Measurements from ENCODE around the gene ABHD2.

The ABHD2 gene

DNA sequence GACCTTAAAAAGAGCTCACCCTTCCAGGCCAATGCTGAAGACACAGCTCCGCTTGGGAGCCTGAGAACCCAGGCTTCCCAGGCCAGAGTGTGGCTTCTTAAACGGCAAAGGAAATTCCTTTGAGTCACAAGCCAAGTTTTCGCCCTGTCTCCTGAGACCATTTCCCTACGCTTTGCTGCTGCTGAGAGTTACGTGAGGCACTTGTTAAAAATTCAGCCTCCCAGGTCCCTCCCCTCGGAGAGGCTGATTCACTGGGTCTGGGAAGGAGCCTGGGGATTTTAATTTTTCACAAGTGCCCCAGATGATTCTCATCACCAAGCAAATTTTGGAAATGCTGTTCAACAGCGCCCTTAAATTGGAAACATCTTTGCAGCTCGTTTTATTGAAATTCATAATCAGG is 107.6 kb downstream of the ABHD2 start:
- DNase-seq, result no peak

DNA sequence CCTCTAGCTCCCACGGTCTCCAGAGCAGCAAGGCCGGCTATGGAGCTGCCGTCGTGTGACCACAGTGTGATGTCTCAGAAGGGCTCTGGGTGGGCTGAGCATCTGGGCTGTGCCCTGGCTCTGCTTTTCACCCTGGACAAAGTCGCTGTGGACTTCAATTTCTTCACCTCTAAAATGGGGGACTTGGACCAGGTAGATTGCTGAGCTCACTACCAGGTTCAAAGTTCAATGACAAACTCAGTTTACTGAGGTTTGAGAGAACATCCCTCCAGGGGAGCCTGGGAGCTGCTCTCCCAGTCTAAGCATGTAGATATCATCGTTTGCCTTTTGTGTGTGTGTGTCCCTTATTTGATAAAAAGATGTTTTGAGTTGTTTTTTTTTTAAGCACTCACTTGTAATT is 108.0 kb downstream of the ABHD2 start:
- no peak for DNase-seq

DNA sequence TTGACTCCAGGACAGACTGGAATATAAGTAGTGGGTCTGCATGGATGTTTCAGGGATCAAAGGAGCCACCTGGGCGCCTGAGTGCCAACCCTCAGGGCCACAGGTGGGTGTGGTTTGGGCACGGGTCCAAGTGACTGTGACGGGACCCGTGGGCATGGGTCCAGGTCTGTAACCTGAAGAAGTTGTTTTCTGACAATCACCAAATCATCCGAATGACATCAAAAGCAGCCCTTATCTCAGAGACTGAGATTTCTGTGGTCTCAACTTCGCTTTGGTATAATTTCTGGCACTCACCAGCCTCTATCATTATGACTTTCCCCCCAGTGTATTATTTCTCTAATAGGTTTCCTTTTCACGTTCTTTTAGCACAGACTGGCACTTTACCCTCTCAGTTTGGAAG is 108.7 kb downstream of the ABHD2 start:
- DNase-seq, result no peak

DNA sequence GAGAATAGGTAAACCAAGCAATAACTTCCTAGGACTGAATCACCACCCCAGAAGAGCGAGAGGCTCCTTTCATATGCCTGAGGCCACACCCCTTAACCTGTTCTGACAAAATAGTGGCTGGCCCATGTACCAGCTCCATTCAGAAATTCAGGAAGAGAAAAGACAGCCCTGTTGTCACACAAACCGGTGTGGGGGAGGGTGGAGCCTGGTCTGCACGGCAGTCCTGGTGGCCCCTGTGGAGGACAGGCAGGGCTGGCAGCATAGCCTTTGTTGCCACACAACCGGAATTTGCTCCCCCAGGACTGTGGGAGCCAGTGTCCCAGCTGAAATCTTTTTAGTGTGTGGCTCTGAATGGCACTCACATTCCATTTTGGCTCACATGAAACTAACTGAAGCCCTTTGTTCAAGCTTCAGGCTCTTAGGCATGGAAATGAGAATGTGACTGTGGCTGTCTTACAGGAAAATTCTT is 109.3 kb downstream of the ABHD2 start:
- peak in 11 of 14 donors; percentile 42 to 89 (median 76) for DNase-seq

DNA sequence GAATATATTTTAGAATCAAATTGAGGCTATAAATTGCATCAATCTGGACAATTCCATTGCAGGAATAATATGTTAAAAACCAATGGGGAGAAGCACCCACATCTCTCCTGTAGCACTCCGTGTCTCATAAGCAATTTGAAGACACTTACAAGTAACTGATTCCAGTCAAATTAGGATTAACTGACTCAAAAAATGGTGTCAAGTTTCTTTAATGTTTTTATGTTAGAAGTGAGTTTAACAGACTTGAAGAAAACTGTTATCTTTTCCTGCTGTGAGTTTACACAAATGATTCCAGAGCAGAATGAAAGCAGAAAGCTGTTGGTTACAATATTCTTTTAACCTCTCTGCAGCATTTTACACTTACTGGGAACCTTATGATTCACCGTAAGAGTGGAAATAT is 109.9 kb downstream of the ABHD2 start:
- no peak for DNase-seq

DNA sequence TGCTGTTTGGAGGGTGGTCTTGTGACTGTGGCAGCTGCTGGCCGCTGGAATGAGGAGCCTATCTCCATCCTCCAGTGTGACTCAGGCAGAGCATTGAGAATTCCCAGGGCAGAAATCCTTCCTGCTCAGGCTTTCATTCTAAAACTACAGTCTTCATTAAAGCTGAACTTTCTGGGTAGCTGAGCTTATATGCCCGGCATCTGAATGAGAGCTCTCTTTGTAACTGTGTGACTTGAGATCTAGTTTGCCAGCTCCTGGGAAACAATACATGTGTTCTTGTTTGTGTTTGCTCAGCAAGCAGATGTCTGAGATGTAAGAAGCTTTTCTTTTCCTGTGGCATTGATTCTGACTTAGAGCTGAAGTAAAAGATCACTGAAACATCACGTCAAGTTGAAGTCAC is 110.7 kb downstream of the ABHD2 start:
- peak in 8 of 14 donors; percentile 23 to 72 (median 40) for DNase-seq

DNA sequence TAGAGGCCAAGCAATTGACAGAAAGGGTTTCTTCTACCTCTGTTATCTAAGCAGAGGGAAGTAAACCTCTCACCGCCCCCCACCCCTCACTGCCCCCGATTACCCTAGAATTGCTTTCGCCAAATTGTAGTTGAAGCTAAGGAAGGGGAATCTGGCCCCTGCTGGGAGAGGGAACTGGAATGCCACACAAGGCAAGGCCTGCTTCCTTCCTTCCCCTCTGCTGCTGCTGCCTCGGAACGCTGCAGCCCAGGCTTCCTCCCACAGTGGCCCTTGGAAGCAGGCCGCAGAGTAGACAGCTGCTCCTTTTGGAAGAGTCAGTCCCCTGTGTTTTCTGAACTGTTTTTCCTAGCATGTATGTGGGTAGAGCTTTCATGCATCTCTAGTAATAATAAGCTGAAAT is 111.5 kb downstream of the ABHD2 start:
- DNase-seq, result peak in 6 of 14 donors; percentile 12 to 48 (median 29)

DNA sequence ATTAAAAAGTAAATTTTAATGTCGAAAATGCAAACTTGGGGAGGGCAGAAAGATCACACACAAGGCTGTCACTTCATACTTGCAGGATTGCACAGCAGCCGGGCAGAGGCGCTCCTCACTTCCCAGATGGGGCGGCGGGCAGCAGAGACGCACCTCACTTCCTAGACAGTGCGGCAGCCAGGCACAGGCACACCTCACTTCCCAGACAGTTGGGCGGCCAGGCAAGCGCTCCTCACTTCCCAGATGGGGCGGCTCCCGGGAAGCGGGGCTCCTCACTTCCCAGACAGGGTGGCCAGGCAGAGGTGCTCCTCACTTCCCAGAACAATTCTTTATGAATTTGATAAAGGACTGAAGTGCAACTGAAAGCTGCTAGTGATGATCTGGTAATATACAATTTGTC is 111.9 kb downstream of the ABHD2 start:
- DNase-seq, result no peak

DNA sequence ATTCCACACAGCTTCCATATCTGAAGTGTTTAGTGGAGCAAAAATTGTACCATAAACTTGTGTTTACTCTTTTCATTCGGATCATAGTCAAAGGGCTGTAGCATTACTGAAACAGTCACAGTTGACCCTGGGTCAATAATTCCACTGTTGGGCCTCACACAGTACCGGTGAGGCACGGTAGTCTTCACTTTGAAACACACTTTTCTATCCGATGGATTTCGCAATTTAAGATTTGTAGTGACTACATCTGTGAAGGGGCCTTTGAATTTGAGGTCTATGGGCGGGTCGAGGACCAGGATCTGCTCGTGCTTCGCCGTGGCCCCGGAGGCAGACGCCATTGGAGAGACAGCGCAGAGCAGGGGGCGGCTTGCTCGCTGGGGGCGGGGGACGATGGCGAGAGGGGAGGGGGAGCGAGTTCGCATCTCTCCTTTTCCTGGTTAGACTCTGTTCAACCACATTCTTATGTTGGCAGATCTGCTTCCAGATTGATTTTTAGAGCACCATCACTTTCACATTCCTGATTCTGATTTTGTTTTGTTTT is 113.3 kb downstream of the ABHD2 start:
- DNase-seq, result no peak

DNA sequence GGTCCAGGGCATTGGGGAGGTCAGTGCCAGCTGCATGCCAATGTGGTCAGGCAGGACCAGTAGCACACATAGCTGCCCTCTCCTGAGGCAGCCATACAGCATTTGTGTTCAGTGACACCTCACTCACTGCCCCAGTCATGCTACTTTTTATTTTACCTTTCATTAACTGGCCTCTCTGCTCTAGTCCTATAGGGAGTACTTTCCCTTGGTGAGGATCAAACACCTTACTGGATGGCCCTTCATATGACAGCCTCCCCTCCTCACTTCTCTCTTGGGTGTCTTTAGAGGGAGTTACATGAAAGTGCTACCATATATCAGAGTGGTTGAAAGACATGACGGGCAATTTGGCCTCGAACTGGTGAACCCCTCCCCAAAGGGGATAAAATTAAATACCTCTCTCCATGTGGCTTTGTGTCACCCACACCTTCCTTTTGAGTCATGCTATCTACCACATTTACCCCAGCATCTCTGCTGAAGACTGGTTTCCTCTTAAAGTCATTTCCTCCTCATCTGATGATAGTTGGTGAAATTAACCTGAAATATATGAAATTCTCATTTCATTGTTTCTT is 115.5 kb downstream of the ABHD2 start:
- no peak for DNase-seq

DNA sequence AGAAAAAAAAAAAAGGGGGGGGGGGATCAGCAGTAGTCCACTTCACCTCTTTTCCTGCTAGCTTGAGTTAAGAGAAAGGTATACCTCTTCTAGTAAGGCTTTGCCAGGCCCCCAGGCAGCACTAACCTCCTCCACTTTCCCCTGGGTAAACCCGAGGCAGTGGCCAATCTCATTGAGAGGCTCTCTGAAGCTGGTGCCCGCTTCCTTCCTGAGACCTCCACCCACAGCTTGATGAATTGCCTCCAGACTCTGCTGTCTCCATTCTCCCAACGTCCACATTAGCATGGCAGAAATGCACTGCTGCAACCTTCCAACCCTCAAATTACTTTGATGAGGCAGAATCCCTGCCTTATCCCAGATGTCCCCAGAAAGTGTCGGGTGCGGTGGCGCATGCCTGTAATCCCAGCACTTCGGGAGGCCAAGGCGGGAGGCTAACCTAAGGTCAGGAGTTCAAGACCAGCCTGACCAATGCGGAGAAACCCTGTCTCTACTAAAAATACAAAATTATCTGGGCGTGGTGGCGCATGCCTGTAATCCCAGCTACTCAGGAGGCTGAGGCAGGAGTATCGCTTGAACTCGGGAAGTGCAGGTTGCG is 117.8 kb downstream of the ABHD2 start:
- no peak for DNase-seq

DNA sequence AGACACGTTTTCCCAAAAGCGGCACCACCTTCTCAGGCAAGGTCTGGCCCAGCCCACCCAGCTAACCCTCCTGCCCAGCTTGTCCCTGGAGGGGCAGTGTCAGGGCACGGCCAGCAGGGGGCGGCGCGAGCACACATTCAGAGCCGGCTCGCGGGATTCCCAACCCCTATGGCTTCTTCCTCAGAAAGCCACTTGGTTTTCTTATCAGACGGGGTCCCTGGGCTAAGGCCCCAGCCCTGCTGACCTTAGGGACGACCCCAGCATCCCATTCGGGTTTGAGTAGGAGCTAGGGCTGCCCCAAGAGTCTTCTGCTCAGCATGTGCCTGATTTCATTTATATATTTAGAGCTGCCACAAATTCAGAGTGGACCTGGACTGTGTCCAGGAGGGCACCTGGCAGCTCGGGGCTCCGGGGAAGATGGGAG is 118.7 kb downstream of the ABHD2 start:
- DNase-seq, result peak in 12 of 14 donors; percentile 13 to 78 (median 57)

DNA sequence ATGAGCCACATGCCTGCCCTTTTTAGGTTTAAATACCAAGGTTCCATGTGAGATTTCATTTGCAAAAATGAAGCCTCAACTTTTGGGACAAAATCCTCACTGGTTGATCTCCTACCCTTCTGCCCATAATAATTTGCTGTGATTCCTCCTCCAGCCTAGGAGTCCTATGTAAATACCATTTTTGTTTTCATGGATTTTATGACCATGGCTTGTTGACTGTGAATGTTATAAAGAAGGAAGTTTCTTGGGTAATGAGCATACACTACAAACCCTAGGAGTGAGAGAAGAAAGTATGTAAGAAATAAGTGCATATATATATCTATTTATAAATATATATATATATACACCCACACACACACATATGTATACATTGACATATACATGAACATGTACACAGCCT is 120.0 kb downstream of the ABHD2 start:
- DNase-seq, result no peak

DNA sequence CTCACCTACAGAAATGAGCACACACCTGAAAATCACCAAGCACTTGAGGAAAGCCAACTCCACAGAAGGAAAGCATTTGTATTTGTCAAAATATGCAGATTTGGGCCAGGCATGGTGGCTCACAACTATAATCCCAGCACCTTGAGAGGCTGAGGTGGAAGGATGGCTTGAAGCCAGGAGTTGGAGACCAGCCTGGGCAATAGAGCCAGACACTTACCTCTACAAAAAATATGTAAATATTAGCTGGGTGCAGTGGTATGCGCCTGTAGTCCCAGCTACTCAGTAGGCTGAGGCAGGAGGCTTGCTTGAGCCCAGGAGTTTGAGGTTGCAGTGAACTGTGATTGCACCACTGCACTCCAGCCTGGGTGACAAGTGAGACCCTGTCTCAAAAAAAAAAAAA is 120.8 kb downstream of the ABHD2 start:
- no peak for DNase-seq

GRCh38 chr15:89211678-89212170 is 123.5 kb downstream of the ABHD2 start:
- DNase-seq, result no peak

- DNase-seq, result no peak
These were observed 127.4 kb downstream of the ABHD2 start for GRCh38 chr15:89215627-89216026.

- no peak for DNase-seq
These were observed 128.8 kb downstream of the ABHD2 start for GRCh38 chr15:89217031-89217430.

- DNase-seq, result no peak
These were observed 129.6 kb downstream of the ABHD2 start for GRCh38 chr15:89217686-89218376.

- DNase-seq, result no peak
These were observed 130.3 kb downstream of the ABHD2 start for GRCh38 chr15:89218531-89218930.

- peak in 7 of 14 donors; percentile 7 to 63 (median 22) for DNase-seq
These were observed 133.3 kb downstream of the ABHD2 start, which contains the start of gene RLBP1 for GRCh38 chr15:89221543-89221942. Gene RLBP1, minus strand, starts transcription at chr15:89221579. Its CDS starts 2,604 bp downstream, at chr15:89218975.

- no peak for DNase-seq
These were observed 137.3 kb downstream of the ABHD2 start for GRCh38 chr15:89225588-89225987.

GRCh38 chr15:89226359-89227221 is 138.3 kb downstream of the ABHD2 start:
- DNase-seq, result no peak
